ENCODE measurements around the gene LRRC49.

LRRC49 gene

DNA sequence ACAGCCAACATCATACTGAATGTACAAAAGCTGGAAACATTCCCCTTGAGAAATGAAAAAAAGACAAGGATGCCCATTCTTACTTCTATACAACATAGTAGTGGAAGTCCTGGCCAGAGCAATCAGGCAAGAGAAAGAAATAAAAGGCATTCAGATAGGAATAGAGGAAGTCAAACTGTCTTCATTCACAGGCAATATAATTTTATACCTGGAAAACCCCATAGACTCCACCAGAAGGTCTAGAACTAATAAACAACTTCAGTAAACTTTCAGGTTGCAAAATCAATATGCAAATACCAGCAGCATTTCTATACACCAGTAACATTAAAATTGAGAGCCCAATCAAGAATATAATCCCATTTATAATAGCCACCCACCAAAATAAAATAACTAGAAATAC, 195.5 kb downstream of the LRRC49 start:
- DNase-seq (ENCODE audit: low read depth in 2 of 2) = no peak

DNA sequence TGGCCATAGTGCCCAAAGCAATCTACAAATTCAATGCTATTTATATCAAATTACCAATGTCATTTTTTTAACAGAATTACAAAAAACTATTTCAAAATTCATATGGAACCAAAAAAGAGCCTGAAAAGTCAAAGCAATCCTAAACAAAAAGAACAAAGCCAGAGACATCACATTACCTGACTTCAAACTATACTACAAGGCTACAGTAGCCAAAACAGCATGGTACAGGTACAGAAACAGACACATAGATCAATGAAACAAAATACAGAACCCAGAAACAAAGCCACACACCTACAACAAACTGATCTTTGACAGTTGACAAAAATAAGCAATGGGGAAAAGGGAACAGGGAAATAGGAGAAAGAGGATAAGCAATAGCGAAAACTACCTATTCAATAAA, 196.1 kb downstream of the LRRC49 start:
- DNase-seq (ENCODE audit: low read depth in 2 of 2) = no peak

DNA sequence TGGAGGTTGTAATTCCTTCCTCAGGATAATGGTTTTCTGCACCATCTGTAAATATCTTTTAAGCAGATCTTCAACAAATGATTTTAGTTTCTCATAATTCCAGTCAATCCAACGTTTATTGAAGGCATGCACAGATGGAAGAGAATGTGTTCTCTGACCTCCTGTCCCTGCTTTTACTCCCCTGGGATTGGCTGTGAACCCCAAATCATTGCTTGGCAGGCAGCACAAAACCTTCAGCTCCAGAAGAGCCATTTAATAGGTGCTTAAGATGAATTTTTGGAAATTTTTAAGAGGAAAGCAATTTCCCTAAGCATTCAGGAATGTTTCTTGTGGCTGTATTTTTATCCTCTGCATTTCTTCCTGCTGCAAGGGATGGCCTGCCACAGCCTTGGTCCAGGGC, 197.2 kb downstream of the LRRC49 start:
- DNase-seq (ENCODE audit: low read depth in 2 of 2) = no peak

DNA sequence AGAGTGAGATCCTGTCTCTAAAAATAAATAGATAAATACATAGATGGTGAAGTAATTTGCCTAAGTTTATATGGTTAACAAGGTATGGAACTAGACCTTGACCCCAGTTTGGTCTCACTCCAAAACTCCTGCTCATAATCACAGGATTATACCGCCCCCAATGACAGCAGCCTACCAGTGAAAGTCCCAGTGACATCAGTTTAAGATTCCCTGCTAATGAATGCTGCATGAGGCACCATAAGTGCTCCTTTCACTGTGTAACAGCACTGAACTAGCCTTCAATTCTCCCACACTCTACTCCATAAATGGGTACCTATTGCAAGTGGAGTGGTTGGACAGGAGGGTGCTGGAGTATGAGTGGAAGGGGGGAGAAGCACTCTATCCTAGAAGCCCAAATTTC, 199.0 kb downstream of the LRRC49 start:
- no peak for DNase-seq (ENCODE audit: low read depth in 2 of 2)

DNA sequence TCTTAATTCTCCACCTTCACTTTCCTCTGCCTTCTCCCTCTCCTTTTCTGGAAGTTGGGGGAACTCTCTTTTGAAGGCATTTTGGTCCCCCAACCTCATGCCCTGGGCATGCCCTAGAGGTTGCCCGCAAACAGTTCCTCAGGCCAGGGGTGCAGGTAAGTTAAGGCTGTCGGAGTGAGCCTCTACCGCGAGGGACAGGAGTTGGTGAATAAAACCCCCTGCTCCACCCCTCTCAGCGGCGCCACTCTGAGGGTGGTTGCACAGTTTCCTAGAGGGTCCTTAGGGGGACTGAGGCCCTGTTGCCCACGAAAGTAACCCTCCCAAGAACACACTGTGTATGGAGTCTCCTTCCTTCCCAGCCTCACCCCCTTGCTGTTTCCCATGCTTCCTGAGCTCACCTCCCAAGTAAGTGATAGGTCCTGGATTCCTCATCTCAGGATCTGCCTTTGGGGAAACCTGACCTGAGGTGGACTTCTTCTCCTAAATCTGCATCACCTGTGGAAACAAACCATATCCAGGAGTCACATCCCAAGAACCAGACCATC, 199.5 kb downstream of the LRRC49 start:
- DNase-seq (ENCODE audit: low read depth in 2 of 2) = no peak

DNA sequence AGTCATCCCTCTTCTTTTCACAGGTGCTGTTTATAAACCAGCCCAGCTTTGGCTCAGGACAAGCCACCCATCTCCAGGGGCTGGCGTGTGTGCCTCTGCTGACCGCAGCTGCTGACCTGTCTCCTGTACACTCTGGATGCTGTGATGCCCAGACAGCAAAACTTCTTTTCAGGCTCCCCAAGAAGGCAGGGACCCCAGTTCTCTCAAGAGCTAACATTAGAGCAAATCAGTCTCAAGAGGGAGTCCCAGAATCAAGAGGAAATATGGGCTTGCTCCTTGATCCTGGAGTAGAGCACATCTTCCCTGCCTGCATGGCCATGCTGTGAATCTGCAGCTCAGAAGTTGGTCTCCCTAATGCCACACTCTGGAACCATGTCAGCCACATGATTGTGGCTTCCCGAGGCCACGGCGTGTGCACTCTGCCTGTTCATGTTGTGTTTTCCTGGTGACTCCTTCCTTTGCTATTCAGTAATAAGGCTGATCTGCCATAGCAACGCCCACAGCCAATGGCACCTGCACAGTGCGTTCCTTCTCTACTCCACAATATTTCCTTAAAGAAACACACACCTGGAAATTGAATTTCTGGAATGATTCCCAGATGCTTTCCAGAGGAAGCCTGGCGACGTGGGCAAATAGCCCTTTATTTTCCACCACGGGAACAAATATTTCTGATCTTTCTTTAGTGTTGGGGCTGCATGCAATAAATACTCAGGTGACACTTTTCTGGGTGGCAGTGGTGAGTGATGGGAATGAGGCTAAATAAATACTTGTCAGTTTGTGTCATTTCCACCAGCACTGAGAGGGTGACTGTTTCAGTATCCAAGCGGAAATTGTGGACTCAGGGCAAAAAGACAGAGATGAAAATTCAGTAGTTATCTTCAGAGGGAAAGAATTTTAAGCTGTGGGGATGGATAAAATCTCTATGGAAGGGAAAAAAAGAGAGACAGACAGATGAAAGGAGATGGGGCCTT, 200.7 kb downstream of the LRRC49 start:
- no peak for DNase-seq (ENCODE audit: low read depth in 2 of 2)

- no peak for DNase-seq (ENCODE audit: low read depth in 2 of 2)
Measured at GRCh38 chr15:71094137-71094536, 201.5 kb downstream of the LRRC49 start.

- no peak for DNase-seq (ENCODE audit: low read depth in 2 of 2)
Measured at GRCh38 chr15:71096676-71097075, 204.1 kb downstream of the LRRC49 start.

DNA sequence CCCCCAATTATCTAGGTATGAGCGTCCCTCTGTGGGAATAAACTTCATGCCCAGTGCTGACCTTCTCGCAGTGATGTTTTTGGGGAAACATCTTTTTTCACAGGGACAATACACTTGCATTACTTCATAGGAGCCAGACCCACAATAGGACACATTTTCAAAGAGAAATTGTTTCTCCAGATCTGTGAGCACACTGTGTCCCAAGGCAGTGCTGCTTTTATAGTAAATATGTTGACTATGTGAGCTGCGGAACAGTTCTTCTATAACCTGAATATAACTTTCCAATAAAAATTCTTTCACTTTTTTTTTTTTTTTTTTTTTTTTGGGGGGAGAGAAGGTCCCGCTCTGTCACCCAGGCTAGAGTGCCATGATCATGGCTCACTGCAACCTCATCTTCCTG, 205.3 kb downstream of the LRRC49 start:
- no peak for DNase-seq (ENCODE audit: low read depth in 2 of 2)

GRCh38 chr15:71098920-71099319, 206.3 kb downstream of the LRRC49 start:
- no peak for DNase-seq (ENCODE audit: low read depth in 2 of 2)

Measured in fibroblast of skin of left quadriceps (primary cell).